Esophagus squamous epithelium (tissue), 5 donors: ENCODE measurements around the gene APOO. TPM values are rescaled to one million over a fixed set of nuclear protein-coding genes. Genes with fewer than 3 reads are reported as not detected.

Experiments
- DNase-seq: peaks from one replicate; lab custom pipeline; 2025; lab: John Stamatoyannopoulos, UW
- H3K27ac ChIP-seq, 4 donors: fragments of 200-600 bp; sonication (generic); one replicate each; pipeline ENCODE4 v1.5.1; 2016 to 2019; ENCODE audit warnings: mild to moderate bottlenecking in 1 of 4
- H3K27me3 ChIP-seq, 4 donors: fragments of 200-600 bp; sonication (generic); 1 replicate in 3 of 4; 2 replicates in 1 of 4; pipeline versions ENCODE4 v1.5.1 to v1.6.0; 2017 to 2021; ENCODE audit warnings: antibody characterized with exemption in 1 of 4
- H3K36me3 ChIP-seq, 3 donors: fragments of 200-600 bp; sonication (generic); one replicate each; pipeline ENCODE4 v1.5.1; 2016 to 2019
- H3K4me1 ChIP-seq, 3 donors: fragments of 200-600 bp; sonication (generic); one replicate each; pipeline ENCODE4 v1.5.1; 2017 to 2019
- H3K4me3 ChIP-seq, 4 donors: fragments of 200-600 bp; sonication (generic); 1 replicate in 3 of 4; 2 replicates in 1 of 4; pipeline ENCODE4 v1.5.1; 2016 to 2019; ENCODE audit warnings: mild to moderate bottlenecking in 2 of 4, moderate library complexity in 1 of 4
- H3K9me3 ChIP-seq, 3 donors: fragments of 200-600 bp; sonication (generic); one replicate each; pipeline ENCODE4 v1.5.1; 2016 to 2019
- POLR2A ChIP-seq, 4 donors: fragments of 450-650 bp; IDR thresholded peaks; one replicate each; pipeline ENCODE4 v1.6.1; 2017; ENCODE audit warnings: antibody characterized with exemption in 4 of 4, mild to moderate bottlenecking in 4 of 4, moderate library complexity in 3 of 4
- WGBS, 2 donors: methylation state at CpG; one replicate each; pipeline ENCODE4 v1.1.5; 2018; 5-methylcytosine and 5-hydroxymethylcytosine counted together
- intact Hi-C: fragments of 100-400 bp; cut with DNase I; formaldehyde crosslinking; loops from one replicate; pipeline ENCODE4 v1.15.0; 2022
- total RNA-seq, 4 donors: library from RNA; depleted of rRNA; stranded (reverse); fragments of >200 nt; gene quantifications; one replicate each; pipeline ENCODE4 v1.1.0, GENCODE V29; 2016
- TF ChIP-seq, protein P1 (sequence below), 6 experiments: fragments of 450-650 bp in 4 of 6; fragments of 200-600 bp in 2 of 6; sonication (generic) in 2 of 6; IDR thresholded peaks; one replicate each; pipeline ENCODE4 v1.5.1; 2016 to 2019; ENCODE audit warnings: antibody characterized with exemption in 6 of 6, mild to moderate bottlenecking in 4 of 6, moderate library complexity in 4 of 6
- donor health status: DM: yes; HTN: yes; CAD: no.

Gene APOO
- total RNA-seq, 4 donors from 2014 or later, result 10.5 to 25.1 (median 13.7) TPM

DNA sequence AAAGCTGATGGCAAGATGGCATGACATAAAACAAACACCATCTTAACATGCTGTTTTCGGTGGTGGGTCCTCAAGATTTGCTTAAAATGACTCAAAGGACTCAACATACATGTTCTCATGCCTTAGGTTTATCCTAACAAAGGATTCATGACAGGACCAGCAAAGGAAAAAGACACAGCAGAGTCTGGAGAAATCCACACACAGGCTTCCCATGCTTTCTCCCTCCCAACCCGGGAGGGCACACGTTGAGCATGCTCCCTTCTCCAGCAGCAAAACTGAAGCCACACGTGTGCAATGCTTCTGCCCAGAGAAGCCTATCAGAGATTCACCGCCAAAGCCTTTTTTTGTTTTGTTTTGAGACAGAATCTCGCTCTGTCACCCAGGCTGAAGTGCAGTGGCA, 84.9 kb downstream of the APOO start:
- no peak for DNase-seq

DNA sequence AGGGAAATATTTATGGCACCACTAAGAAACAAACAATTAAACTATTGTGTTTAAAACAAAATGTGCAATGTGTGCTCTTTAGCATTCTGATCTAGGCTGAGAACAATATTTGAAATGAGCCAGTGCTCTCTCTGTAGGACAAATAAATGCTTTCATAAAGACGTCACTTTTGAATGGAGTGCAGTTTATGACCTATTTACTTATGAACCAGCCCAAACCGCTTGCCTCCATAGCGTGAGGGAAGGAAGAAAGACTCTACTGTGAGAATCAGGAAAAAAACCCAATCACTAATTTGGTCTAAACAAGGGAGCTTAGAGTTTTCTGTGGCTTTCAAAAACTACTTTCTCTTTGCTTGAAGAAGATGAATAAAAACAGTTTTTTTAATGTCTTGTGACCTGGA, 85.3 kb downstream of the APOO start:
- Histone ChIP-seq H3K36me3 (no peaks in the 10 kb centered on the region), H3K4me3 (no peak overlapping the region), H3K9me3 (no peaks in the 10 kb centered on the region), H3K4me1 (no peaks in the 10 kb centered on the region), H3K27ac (no peak overlapping the region), H3K27me3 (no peaks in the 10 kb centered on the region)
- intact Hi-C loops, result no loop called here
- TF ChIP-seq, protein P1, sequence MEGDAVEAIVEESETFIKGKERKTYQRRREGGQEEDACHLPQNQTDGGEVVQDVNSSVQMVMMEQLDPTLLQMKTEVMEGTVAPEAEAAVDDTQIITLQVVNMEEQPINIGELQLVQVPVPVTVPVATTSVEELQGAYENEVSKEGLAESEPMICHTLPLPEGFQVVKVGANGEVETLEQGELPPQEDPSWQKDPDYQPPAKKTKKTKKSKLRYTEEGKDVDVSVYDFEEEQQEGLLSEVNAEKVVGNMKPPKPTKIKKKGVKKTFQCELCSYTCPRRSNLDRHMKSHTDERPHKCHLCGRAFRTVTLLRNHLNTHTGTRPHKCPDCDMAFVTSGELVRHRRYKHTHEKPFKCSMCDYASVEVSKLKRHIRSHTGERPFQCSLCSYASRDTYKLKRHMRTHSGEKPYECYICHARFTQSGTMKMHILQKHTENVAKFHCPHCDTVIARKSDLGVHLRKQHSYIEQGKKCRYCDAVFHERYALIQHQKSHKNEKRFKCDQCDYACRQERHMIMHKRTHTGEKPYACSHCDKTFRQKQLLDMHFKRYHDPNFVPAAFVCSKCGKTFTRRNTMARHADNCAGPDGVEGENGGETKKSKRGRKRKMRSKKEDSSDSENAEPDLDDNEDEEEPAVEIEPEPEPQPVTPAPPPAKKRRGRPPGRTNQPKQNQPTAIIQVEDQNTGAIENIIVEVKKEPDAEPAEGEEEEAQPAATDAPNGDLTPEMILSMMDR (IDR thresholded peaks at IDR 0.05), result no peak
- no peak for TF ChIP-seq POLR2A (IDR thresholded peaks at IDR 0.05)
- 56 to 63% methylated on average over 3 of the region's 3 CpGs for WGBS, 2 donors
- DNase-seq, result no peak

More for the DNA sequence above, 84.9 kb downstream of the APOO start:
- H3K4me3 ChIP-seq, result no peak overlapping the region
- no peak for TF ChIP-seq POLR2A (IDR thresholded peaks at IDR 0.05)
- TF ChIP-seq, protein P1 (IDR thresholded peaks at IDR 0.05), result no peak
- intact Hi-C loops, result no loop called here
- H3K27ac ChIP-seq, result no peak overlapping the region
- WGBS, 2 donors, result 78 to 83% methylated on average over 1 to 6 of the region's 6 CpGs
- no peaks in the 10 kb centered on the region for H3K4me1 ChIP-seq
- H3K9me3 ChIP-seq, result no peaks in the 10 kb centered on the region
- H3K36me3 ChIP-seq, result no peaks in the 10 kb centered on the region
- H3K27me3 ChIP-seq, result no peaks in the 10 kb centered on the region

DNA sequence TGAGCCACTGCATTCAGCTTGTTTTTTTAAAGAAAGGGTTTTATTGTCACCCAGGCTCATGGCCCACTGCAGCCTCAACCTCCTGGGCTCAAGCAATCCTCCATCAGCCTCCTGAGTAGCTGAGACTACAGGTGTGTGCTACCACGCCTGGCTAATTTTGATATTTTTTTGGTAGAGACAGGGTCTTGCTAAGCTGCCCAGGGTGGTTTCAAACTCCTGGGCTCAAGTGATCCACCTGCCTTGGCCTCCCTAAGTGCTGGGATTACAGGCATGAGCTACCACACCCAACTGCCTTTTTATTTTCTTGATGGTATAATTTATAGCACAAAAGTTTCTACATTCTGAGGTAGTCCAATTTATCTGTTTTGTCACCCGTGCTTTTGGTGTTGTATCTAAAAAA, 85.9 kb downstream of the APOO start:
- Histone ChIP-seq H3K27ac (no peak overlapping the region), H3K36me3 (no peaks in the 10 kb centered on the region), H3K9me3 (no peaks in the 10 kb centered on the region), H3K4me1 (no peaks in the 10 kb centered on the region), H3K4me3 (no peak overlapping the region), H3K27me3 (no peaks in the 10 kb centered on the region)
- TF ChIP-seq, protein P1 (IDR thresholded peaks at IDR 0.05), result no peak
- WGBS, 2 donors, result 75 to 88% methylated on average over 2 of the region's 2 CpGs
- no peak for DNase-seq
- intact Hi-C loops, result no loop called here

DNA sequence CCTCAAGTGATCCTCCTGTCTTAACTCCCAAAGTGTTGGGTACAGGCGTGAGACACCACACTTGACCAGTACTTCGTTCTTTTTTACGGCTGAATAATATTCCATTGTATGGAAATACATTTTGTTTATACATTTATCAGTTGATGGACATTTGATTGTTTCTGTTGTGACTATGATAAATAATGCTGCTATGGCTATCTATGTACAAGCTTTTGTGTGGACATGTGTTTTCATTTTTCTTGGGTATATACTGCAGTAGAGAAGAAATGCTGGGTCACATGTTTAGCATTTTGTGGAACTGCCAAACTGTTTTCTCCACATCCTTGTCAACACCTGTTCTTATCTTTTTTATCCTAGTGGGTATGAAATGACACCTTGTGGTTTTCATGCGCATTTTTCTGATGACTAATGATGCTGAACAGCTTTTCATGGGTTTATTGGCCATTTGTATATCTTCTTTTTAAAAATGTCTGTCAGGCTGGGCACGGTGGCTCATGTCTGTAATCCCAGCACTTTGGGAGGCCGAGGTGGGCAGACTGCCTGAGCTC, 87.4 kb downstream of the APOO start:
- H3K4me3 ChIP-seq, result no peak overlapping the region
- H3K27me3 ChIP-seq, result no peaks in the 10 kb centered on the region
- no peaks in the 10 kb centered on the region for H3K36me3 ChIP-seq
- TF ChIP-seq, protein P1 (IDR thresholded peaks at IDR 0.05), result peak in 1 of 6 experiments; percentile 26
- TF ChIP-seq POLR2A (IDR thresholded peaks at IDR 0.05), result no peak
- no peak for DNase-seq
- no peak overlapping the region for H3K27ac ChIP-seq
- intact Hi-C loops, result no loop called here
- H3K4me1 ChIP-seq, result no peaks in the 10 kb centered on the region
- WGBS, 2 donors, result 65 to 85% methylated on average over 4 to 6 of the region's 6 CpGs
- H3K9me3 ChIP-seq, result no peaks in the 10 kb centered on the region

DNA sequence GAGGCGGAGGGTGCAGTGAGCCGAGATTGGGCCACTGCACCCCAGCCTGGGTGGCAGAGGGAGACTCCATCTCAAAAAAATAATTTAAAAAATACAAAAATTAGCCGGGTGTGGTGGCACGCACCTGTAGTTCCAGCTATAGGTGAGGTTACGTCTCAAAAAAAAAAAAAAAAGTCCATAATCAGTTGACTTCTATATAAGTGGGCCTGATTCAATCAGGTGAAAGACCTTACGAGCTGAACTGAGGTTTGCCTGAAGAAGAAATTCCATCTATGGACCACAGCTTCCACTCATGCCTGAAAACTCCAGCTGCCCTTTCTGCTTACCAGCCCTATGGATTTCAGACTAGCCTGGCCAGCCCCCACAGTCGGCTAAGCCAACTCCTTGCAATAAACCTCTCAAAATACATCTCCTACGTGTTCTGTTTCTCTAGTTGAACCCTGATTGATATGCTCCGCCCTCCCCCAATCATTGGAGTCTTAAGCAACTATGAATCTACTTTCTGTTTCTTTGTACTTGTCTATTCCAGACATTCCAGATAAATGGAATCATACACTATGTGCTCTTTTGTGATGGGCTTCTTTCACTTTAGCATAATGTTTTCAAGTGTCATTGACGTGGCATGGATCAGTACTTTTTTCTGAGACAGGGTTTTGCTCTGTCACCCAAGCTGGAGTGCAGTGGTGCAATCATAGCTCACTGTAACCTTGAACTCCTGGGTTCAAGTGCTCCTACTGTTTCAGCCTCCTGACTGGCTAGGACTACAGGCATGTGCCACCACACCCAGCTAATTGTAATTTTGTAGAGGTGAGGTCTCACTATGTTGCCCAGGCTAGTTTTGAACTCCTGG, 88.1 kb downstream of the APOO start:
- no peaks in the 10 kb centered on the region for H3K36me3 ChIP-seq
- 56 to 81% methylated on average over 5 to 10 of the region's 10 CpGs for WGBS, 2 donors
- DNase-seq, result no peak
- no peaks in the 10 kb centered on the region for H3K4me1 ChIP-seq
- no peak overlapping the region for H3K27ac ChIP-seq
- H3K27me3 ChIP-seq, result no peaks in the 10 kb centered on the region
- TF ChIP-seq, protein P1 (IDR thresholded peaks at IDR 0.05), result no peak
- no peak for TF ChIP-seq POLR2A (IDR thresholded peaks at IDR 0.05)
- H3K9me3 ChIP-seq, result no peaks in the 10 kb centered on the region
- intact Hi-C loops, result no loop called here
- H3K4me3 ChIP-seq, result no peak overlapping the region
